ENCODE data around the gene IBA57.

The IBA57 gene

GRCh38 chr1:228165372-228166169 is at the start of gene IBA57:
IBA57 (plus strand) TSS chr1:228165804; CDS start chr1:228165817, 13 bp downstream.
- in situ Hi-C loops (cut with MboI; ENCODE audit: low pct_unique_long_range_greater_than_20kb, low sequenced_read_pairs, unreplicated experiment) = no loop called here
- peak; percentile 93 for TF ChIP-seq CTCF (IDR thresholded peaks at IDR 0.05; ENCODE audit: extremely low read depth, insufficient read depth, missing control alignments)
- DNase-seq (ENCODE audit: low spot score) = peak; percentile 99

- in situ Hi-C loops (cut with MboI; ENCODE audit: low pct_unique_long_range_greater_than_20kb, low sequenced_read_pairs, unreplicated experiment) = no loop called here
- no peak for DNase-seq (ENCODE audit: low spot score)
- TF ChIP-seq CTCF (IDR thresholded peaks at IDR 0.05; ENCODE audit: extremely low read depth, insufficient read depth, missing control alignments) = no peak
Observed at GRCh38 chr1:228117335-228117734, 48.3 kb upstream of the IBA57 start.

DNA sequence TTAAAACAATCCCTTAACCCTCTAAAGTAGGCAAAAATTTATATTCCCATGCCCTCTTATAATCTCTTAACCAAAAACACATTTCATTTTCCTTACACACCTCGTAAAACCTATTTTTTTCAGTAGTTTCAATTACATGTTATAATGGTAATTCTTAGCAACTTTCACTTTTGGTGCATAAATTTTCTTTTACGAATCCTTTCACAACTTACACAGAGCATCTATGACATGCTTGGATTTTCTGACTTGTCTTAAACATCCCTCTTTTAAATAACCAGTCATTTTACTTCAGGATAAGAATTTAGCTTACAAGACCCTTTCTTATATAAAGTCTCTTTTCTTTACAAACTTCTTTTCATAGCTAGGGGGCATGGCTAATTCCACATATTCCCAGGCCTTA is 47.6 kb upstream of the IBA57 start:
- no peak for DNase-seq (ENCODE audit: low spot score)
- TF ChIP-seq CTCF (IDR thresholded peaks at IDR 0.05; ENCODE audit: extremely low read depth, insufficient read depth, missing control alignments) = no peak
- in situ Hi-C loops (cut with MboI; ENCODE audit: low pct_unique_long_range_greater_than_20kb, low sequenced_read_pairs, unreplicated experiment) = no loop called here

DNA sequence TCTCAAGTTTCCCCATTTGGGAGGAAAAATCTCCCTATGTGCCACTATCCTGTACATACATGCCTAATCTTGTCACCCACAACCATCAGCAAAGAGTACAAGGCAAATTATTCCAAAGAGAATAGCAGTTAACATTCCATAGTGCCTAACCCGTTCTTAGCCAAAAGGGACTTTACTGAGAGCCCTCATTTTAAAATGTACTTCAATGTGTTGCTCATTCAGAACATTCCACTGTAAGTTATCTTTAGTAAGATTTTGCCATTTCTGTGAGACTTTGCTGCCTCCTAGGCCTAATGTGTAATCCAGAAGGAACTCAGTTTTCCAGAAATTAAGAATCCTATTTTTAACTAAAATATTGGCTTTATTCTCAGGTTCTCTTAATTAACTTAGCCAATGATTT is 45.3 kb upstream of the IBA57 start:
- TF ChIP-seq CTCF (IDR thresholded peaks at IDR 0.05; ENCODE audit: extremely low read depth, insufficient read depth, missing control alignments) = no peak
- in situ Hi-C loops (cut with MboI; ENCODE audit: low pct_unique_long_range_greater_than_20kb, low sequenced_read_pairs, unreplicated experiment) = no loop called here

GRCh38 chr1:228120857-228121489 is 44.6 kb upstream of the IBA57 start:
- no peak for TF ChIP-seq CTCF (IDR thresholded peaks at IDR 0.05; ENCODE audit: extremely low read depth, insufficient read depth, missing control alignments)
- in situ Hi-C loops (cut with MboI; ENCODE audit: low pct_unique_long_range_greater_than_20kb, low sequenced_read_pairs, unreplicated experiment) = no loop called here

More for the DNA sequence above, 45.3 kb upstream of the IBA57 start:
- no peak for DNase-seq (ENCODE audit: low spot score)

DNA sequence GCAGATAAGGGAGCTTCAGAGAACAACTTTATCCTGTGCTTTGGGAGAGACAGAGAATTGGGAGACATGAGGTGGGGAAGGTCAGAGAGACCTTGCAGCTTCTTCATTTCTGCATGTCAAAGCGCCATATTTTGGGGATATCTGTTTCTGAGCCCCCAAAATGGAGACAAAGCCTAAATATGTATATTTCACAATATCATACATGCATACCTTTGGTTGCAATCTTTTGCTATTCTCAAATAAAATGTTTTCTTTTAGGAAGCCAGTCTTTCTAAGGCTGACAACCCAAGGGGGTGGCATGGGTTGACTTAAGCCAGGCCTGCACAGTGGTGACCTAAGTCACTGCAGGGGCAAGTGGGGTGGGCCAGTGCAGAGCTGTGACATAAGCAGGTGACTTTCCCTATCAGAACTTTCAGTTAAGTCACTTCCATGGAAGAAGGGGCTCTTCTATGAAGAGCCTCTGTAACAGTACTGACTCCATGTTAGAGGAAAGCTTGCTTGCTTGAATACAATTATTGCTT is 42.6 kb upstream of the IBA57 start:
- in situ Hi-C loops (cut with MboI; ENCODE audit: low pct_unique_long_range_greater_than_20kb, low sequenced_read_pairs, unreplicated experiment) = no loop called here
- no peak for DNase-seq (ENCODE audit: low spot score)
- no peak for TF ChIP-seq CTCF (IDR thresholded peaks at IDR 0.05; ENCODE audit: extremely low read depth, insufficient read depth, missing control alignments)

More at GRCh38 chr1:228120857-228121489, 44.6 kb upstream of the IBA57 start:
- DNase-seq (ENCODE audit: low spot score) = no peak

Measured in GM13977 (cell line).